ENCODE results near the gene ORC5.

Gene ORC5

GRCh38 chr7:104150470-104150869 lies 57.3 kb downstream of the ORC5 start:
- no peak for TF ChIP-seq CTCF (conservative IDR thresholded peaks at IDR 0.05; ENCODE audit: low read depth, low read length)
- no peak overlapping the region for H3K4me3 ChIP-seq (ENCODE audit: low read depth, low read length)
- no peak for DNase-seq (ENCODE audit: low read depth)

- no peak for TF ChIP-seq CTCF (conservative IDR thresholded peaks at IDR 0.05; ENCODE audit: low read depth, low read length)
These were observed 58.0 kb downstream of the ORC5 start for GRCh38 chr7:104149822-104150221.

GRCh38 chr7:104142147-104142546 lies 65.7 kb downstream of the ORC5 start:
- DNase-seq (ENCODE audit: low read depth), result no peak
- TF ChIP-seq CTCF (conservative IDR thresholded peaks at IDR 0.05; ENCODE audit: low read depth, low read length), result no peak
- H3K4me3 ChIP-seq (ENCODE audit: low read depth, low read length), result no peak overlapping the region

More at GRCh38 chr7:104149822-104150221, 58.0 kb downstream of the ORC5 start:
- no peak overlapping the region for H3K4me3 ChIP-seq (ENCODE audit: low read depth, low read length)
- DNase-seq (ENCODE audit: low read depth), result no peak

- no peak overlapping the region for H3K4me3 ChIP-seq (ENCODE audit: low read depth, low read length)
- no peak for TF ChIP-seq CTCF (conservative IDR thresholded peaks at IDR 0.05; ENCODE audit: low read depth, low read length)
- DNase-seq (ENCODE audit: low read depth), result peak; percentile 52
These were observed 69.8 kb downstream of the ORC5 start for GRCh38 chr7:104137971-104138370.

GRCh38 chr7:104137511-104137910 lies 70.3 kb downstream of the ORC5 start:
- TF ChIP-seq CTCF (conservative IDR thresholded peaks at IDR 0.05; ENCODE audit: low read depth, low read length), result no peak
- DNase-seq (ENCODE audit: low read depth), result no peak
- no peak overlapping the region for H3K4me3 ChIP-seq (ENCODE audit: low read depth, low read length)

GRCh38 chr7:104136981-104137380 lies 70.8 kb downstream of the ORC5 start:
- DNase-seq (ENCODE audit: low read depth), result no peak
- no peak overlapping the region for H3K4me3 ChIP-seq (ENCODE audit: low read depth, low read length)
- TF ChIP-seq CTCF (conservative IDR thresholded peaks at IDR 0.05; ENCODE audit: low read depth, low read length), result no peak

- no peak for DNase-seq (ENCODE audit: low read depth)
- H3K4me3 ChIP-seq (ENCODE audit: low read depth, low read length), result no peak overlapping the region
- no peak for TF ChIP-seq CTCF (conservative IDR thresholded peaks at IDR 0.05; ENCODE audit: low read depth, low read length)
These were observed 71.3 kb downstream of the ORC5 start for GRCh38 chr7:104136561-104136960.

Measured in choroid plexus epithelial cell (primary cell).